NCI-H526 treated with DMSO at 0.1 percent for 48 hours (cell line): ENCODE data around the gene ARFGEF3.

ENCODE experiments used
- DNase-seq: peaks from one replicate; lab custom pipeline; 2025; lab: John Stamatoyannopoulos, UW

ARFGEF3 gene

DNA sequence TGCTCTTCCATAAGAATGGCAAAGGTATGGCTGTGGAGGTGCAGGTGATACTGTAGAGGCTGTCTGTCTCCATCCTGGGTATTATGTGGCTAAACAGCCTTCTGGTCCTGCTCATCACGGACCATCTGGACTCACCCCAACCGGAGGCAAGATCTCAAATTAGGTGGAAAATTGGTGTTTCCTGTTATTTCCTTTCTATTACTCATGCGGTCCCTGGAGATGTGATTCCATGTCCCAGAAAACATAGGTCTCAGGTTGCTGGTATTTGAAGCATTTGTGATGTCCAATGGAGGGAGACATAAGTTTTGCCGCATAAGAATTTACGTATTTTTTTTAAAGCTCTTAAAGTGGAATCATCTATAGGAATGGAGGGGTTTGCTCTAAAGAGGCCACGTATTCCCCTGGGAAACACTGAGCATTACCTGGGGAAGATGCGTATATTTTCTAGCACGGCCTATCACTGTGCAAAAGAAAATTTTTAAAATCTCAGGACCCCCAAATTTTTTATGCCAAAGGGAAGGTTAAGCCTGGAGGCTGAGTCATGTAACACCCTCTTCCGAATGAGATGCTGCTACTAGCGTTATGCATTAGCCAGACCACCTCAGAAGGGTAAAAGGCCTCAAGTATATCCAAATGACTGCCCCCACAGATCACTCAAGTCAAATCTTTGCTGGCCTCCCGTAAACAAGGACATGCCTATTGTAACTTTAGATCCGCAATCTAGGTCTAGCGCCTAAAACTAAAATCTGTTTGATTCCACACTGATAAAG lies 78.9 kb downstream of the ARFGEF3 start:
- no peak for DNase-seq

DNA sequence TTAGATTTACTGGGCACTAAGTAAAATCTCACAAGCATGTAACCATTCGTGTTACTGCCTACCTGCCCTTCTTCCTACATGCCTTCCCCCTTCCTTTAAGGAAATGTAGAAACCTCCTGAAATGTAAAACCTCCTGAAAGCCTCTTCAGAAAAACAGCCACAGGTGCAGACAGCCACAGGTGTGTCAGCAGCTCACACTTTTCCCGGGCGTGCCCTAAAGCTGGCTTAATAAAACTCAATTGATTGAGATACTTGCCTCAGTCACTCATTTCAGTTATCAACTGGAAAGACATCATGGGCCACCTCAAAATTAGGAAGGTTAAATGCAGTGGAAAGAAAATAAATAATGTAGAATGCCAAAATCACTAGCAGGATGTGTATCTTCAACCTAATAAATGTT lies 79.6 kb downstream of the ARFGEF3 start:
- no peak for DNase-seq

DNA sequence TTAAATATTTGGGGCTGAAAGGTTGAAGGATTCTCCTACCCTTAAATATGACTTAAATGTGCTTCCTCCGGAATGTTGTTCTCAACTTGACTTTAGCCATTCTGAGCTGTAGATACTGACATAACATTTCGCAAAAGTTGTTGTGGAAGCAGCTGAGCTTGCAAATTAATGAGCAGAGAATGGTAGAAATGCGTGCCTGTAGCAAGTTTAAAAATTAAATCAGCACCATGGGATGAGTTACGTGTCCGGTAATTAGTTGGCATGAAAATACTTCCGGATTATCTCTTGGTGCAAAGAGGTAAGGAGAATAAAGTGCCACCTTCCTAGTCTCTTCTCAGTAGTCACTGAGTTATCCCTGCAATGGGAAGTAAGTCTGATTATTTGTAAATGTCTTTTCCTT lies 80.2 kb downstream of the ARFGEF3 start:
- DNase-seq = no peak

DNA sequence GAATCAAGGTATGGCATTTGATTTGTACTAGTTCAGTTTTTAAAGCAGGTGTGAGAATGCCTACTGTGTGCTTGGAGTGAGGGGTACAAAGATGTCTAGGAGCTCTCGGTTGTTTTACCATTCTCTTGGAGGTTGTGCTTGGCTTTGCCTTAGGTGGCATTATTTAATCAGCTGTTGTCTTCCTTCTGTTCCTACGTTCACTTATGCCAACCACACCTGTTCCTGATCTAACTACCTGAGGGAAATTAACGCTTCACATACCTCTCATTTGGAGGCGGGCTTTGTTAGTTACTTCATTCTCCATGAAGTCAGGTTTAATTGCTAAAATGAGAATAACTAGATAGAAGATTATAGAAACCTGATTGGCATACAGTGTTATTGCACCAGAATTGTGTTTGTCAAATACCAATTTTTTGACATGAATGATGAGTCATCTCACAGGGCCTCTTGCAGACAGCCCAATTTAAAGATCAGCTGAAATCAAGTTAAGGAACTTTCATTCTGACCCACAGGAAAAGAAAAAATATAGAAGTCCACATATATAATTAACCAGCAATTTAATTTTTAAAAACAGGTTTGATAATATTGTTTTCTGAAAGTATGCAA lies 81.4 kb downstream of the ARFGEF3 start:
- DNase-seq = no peak

DNA sequence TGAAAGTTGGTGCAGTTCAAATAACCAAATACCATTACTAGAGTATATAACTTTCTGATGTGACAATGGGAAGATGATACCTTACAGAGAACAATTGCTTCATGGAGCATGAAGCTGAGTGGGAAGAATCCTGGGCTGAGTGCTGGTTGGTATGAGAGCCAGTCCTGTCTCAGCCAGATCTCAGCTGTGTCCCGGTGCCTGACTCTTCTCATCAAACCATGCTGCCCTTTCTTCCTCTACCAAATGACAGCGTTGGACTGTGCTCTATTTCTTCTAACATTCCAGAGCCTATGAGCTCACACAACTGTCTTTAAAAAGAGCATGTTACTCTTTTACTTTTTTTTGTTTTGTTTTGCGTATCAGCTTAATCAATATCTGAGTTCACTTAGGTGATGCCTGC lies 84.0 kb downstream of the ARFGEF3 start:
- no peak for DNase-seq

DNA sequence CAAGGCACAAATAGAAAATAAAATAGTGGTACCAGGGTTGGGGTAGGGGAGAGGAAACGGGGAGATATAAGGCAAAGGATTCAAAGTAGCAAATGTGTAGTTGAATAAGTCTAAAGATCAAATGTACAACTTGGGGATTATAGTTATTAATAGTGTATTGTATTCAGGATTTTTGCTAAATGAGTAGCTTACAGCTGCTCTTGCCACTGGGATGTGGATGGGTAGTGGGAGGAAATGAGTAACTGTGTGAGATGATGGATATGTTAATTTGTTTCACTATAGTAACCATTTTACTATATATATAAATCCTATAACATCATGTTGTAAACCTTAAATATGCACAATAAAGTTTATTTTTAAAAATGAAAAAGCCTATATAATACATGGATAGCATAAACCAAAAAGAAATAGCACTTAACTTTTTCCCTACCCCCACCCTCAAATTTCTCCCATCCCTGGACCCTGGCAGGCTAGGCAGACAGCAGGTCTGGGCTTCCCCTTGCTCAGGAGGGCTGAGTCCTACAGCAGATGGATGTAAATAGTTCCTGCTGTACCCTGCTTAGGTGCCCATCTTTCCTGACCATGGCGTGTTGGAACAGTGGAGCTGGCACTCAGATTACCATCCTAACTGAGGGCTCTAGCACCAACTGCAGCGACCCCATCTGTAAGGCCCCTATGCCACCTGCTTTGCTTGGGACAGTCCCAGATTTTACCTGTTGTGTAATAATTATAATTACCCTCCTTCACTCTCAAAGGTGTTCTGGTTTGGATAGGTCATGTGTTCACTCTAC lies 85.1 kb downstream of the ARFGEF3 start:
- DNase-seq = no peak

DNA sequence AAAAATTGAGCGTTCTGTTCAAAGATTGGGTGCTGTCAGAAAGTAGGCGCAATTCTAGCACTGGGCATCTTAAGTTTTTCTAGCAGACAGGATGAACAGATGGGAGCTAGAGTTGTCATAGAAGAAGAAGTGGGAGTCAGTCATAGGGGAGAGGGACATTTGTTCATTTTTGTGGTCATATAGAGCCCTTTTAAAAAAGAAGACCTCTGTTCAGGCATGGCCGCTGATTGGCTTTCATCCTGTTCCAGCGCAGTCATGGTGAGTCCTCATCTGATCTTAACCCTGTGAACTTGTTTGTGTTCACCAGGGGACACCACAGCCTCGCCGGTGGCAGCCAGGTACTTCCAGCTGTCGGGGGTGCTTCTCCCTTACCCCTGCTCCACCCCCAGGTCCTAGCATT lies 86.3 kb downstream of the ARFGEF3 start:
- DNase-seq = no peak

DNA sequence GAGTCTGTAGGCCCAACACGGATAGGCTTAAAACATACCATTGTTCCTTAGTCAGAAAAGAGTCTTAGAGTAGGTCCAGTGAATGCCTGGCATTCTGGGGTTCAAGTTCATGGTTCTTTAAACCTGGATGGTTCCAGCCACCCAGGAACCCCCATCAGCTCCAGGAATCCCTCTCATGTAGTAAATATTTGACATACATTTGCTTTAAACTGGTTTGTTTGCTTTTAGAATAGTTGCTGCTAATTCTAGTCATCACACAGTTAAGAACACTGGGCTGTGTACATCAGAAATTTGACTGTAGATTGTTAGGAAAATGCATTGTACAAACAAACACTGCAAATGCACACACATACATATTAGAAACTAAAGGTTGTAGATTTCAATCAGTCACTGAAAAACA lies 87.1 kb downstream of the ARFGEF3 start:
- no peak for DNase-seq

DNA sequence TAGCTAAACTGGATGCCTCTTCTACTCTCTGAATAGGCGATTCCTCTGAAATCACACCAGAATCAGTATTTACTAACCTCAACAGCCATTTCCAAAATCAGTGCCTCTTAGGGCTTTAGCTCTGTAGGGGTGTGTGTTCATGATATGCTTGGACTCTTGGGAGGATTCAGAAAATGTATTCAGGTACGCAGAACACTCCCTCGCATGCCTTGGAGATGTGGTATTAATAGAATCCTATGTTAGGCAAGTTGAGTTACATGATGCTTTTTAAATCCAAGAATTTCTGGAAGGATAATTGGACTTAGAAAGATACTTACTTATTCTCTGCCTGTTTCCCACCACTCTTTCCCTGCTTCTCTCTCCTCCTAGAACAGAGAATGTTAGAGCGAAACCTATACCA lies 88.3 kb downstream of the ARFGEF3 start:
- DNase-seq = no peak

DNA sequence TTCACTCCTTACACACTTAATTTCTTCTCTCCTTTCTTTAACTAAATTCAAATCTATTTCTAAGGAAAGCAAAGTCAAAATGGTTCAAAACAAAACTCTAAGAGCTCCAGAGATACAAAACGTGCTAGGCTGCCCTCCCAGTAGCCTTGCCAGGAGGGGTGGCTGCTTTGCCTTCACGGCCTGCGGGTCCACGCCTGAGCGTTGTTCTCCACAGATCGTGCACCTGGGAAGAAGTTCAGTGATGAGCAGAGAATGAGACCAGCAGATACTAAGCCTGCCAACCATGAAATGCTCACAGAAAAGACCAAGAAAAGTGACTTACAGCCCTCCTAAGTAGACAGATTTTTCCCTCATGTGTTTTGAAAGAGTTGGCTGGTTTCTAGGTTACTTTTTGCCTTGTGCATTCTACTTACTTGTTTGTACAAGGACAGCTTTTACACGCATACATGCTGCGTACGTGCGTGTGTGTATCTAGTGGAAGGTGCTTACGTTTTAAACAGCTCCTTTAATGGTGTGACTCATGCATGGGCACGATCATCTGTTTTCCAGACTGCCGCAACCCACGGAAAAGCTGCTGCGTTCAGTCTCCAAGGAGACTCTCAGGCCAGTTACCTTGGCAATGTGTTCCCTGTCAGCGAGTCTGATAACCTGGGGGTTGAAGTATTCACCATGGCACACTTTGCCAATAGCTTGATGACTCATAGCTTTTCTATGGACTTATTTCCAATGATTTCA lies 88.9 kb downstream of the ARFGEF3 start:
- DNase-seq = no peak

DNA sequence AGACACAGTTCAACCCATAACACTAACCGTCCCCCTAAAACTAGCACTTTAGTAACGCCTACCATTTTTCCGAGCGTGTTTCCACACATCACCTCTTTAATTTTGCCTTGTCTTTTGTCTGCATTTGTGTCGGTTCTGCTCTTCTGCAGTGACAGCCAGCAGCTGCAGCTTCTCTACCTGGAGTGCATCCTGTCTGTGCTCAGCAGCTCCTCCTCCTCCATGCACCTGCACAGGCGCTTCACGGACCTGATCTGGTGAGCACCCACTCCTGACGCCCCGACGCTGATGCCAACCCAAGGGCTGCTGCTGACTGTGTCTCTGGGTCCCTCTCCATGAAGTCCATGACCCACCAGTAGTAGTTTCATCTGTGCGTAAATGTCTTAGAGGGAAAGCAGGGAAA lies 92.0 kb downstream of the ARFGEF3 start:
- no peak for DNase-seq

DNA sequence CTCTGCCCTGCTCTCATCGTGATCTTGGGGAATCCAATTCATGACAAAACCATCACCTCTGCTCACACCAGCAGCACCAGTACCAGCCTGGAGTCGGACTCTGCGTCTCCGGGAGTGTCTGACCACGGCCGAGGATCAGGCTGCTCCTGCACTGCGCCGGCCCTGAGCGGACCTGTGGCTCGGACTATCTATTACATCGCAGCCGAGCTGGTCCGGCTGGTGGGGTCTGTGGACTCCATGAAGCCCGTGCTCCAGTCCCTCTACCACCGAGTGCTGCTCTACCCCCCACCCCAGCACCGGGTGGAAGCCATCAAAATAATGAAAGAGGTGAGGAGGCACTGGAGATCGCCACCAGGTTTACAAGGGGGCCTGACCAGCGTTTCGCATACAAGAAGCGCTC lies 93.7 kb downstream of the ARFGEF3 start:
- no peak for DNase-seq

DNA sequence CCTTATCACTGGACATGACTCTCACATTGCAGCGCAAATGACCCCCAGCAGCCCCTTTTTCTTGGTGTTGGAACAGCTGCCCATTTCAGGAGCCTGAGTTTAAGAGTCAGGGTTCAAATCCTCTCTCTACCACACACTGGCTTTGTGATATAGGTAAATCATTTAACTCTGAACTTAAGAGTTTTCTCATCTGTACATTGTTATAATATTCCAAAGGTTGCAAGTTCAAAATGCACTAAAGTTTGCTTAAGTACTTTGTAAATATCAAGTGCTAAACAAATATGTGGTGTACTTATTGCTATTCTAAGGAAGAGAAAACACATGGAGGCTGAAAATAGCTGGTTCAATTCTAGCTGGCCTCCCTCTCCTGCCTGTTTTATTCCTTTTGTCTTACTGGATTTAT lies 95.9 kb downstream of the ARFGEF3 start:
- no peak for DNase-seq

DNA sequence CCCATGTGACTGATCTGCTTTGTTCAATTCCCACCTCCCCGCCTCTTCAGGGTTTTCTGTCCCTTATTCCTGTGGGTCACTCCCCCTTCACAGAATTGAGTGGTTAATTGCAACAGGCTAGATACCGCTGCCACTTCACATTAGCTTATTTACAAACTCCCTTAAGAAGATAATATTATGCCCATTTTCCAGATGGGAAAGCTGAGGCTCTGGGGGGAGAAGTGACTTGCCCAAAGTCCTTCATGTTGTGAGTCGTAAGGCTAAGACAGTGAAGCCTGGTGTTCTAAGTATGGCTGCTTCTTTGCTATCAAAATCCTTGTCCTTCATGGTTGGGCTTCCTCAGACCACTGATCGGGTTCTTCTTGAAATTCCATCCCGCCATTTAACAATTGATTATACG lies 96.5 kb downstream of the ARFGEF3 start:
- no peak for DNase-seq

DNA sequence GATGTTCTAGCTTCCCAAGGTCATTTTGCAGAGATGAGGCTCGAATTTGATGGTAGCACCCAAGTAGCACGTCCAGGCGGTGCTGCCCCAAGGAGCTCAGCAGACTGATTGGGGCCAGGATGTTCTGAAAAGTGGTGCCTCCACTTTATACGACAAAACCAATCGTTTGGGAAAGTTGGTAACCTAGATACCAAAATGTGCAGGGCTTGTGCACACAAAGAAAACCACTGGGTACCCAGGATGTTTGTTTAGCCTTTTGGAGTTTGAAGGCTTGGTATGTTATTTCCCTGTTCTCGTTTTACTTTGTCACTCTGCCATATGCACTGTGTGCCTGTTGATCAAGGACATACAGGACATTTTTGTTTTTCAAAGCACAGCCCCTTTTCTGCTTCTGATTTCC lies 97.3 kb downstream of the ARFGEF3 start:
- DNase-seq = no peak

DNA sequence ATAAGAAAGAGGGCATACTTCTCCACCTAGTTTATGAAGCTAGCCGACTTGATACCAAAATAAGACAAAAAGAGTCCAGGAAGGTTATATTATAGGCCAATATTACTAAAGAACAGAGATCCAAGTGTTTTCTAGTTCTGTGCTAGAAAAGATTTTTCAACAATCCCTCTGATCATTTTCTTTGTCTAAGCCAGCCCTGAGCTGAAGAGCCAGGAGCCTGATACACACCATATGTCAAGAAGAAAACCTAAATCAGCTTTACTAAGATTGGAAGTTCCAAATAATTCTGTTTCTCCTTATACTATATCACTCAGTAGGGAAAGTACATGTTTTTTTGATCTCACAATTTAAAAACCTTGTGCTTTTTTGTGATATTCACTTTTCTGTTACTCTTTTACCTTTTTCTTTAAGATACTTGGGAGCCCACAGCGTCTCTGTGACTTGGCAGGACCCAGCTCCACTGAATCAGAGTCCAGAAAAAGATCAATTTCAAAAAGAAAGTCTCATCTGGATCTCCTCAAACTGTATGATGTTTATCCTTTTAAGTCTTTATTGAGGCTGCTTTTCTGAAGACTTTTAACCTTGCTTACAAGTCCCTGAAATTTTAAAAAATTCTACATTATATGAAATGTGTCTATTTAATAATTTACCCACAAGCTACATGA lies 99.5 kb downstream of the ARFGEF3 start:
- no peak for DNase-seq

DNA sequence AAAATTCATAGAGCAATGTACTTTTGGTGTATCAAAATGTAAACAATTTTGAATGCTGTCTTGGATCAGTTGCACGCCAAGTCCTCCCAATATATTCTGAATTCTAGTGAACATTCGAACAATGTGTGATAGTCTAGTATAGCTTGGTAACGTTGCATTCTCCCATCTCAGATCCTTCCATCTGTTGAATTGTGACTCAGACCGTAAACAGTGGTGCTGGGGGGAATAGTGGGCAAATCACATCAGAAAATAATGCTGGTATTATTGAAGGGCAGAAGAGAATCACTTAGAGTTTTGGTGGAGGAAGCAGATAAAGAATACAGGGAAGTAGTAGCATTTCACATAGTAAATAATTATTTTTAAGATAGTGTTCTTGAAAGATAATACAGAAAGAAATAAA lies 102.2 kb downstream of the ARFGEF3 start:
- no peak for DNase-seq

DNA sequence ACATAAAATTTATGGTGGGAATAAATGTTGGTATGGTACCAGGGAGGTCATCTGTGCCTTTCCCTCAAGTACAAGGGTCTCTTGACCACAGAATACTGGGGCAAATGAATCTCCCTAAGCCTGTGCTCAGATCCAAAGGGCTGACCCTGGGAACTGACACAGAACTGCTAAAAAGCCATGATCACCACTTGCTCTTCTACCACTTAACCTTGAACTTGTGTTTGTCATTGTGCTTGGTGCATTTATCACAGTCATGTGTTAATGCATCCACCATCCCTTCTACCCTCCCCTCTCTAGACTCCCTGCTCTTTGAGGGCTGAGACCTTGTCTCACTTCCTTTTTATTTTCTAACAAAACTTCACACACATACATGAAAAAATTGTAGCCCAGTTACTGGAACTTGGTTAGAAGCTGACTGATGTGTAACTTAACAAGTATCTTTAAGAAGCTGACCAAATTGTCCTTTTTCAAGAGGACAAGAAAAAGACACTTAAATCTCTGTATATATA lies 102.7 kb downstream of the ARFGEF3 start:
- DNase-seq = no peak

DNA sequence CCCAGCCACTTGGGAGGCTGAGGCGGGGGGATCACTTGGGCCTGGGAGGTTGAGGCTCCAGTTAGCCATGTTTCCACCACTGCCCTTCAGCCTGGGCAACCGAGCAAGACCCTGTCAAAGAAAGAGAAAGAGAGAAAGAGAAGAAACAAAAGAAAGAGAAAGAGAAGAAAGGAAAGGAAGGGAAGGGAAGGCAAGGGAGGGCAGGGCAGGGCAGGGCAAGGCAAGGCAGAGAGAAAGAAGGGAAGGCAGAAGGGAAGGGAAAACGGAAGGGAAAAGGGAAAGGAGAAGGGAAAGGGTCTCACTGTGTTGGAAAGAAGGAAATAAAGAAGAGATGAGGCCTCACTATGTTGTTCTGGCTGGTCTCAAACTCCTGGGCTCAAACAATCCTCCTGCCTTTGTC lies 104.4 kb downstream of the ARFGEF3 start:
- DNase-seq = no peak

DNA sequence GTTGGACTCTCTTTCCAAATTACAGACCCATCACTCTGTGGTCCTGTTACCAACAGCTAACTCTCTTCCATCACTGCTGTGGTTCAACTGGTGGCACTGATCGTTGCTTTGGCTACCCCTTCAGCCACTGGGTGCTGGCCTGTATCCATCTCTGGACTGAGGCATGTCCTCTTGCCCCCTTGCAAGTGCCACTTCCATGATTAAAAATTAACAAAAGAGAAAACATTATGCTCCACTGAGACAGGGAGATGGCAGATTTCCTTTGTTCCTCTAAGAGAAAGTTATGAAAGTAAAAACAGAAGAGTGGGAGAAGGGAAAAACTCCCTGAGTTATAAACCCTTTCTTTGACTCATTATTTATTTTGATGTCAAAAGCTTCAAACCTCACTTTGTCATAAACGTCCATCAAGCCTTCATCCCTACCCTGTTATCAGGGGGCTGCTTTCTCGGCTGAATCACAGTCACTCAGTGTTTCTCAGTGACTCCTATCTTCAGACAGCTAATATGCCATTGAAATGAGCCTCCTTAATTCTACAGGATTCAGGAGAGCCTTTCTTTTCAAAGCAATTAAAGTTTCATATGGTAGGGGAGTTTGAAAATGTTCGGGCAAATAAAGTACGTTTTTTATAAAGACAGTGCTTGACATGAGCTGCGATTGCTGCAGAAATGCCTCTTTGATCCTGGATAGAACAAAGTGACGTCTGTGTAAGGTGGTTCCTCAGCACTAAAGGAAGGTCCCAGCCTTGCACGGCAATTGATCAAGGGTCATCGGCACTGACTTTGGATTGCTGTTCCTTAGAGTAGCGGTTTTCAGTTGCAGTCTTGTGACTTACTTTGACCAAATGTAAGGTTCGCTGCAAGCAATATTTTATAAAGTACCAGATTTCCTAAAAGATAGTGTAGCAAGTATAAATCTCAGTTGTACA lies 106.5 kb downstream of the ARFGEF3 start:
- DNase-seq = no peak

DNA sequence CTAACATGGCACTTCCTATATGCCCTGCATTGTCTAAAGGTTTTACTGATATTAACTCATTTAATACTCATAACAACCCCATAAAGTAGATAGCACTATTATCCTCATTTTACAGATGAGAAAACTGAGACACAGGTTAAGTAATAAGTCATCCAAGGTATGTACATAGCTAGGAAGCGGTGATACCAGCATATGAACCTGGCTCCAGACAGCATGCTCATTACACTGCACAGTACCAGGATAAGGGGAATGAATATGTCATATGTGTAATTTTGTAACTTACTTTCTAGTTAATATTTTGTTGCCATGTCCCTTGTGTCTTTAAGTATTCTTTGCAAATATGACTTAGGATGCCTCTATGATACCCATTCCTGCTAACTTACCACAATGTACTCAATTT lies 109.7 kb downstream of the ARFGEF3 start:
- DNase-seq = no peak
